ENCODE data around the gene MDH2.
"Not testable (repeated sequence)": the region's sequence is repeated elsewhere in the genome, so short reads cannot be mapped to it uniquely, and the experiment has no call there.

The MDH2 gene

GRCh38 chr7:76071316-76072242 is 23.7 kb downstream of the MDH2 start:
- no peak for DNase-seq (ENCODE audit: low read depth in 2 of 2, low spot score in 1 of 2)

GRCh38 chr7:76072243-76073148 is 24.6 kb downstream of the MDH2 start:
- no peak for DNase-seq (ENCODE audit: low read depth in 2 of 2, low spot score in 1 of 2)

- DNase-seq (ENCODE audit: low read depth in 2 of 2, low spot score in 1 of 2): no peak
Measured at GRCh38 chr7:76073335-76073990, 25.6 kb downstream of the MDH2 start.

- no peak for DNase-seq (ENCODE audit: low read depth in 2 of 2, low spot score in 1 of 2)
Measured at GRCh38 chr7:76074306-76074971, 26.5 kb downstream of the MDH2 start.

- no peak for DNase-seq (ENCODE audit: low read depth in 2 of 2, low spot score in 1 of 2)
Measured at GRCh38 chr7:76074972-76075370, 27.1 kb downstream of the MDH2 start.

- no peak for DNase-seq (ENCODE audit: low read depth in 2 of 2, low spot score in 1 of 2)
Measured at GRCh38 chr7:76076995-76077394, 29.1 kb downstream of the MDH2 start.

GRCh38 chr7:76077435-76077834 is 29.5 kb downstream of the MDH2 start:
- no peak for DNase-seq (ENCODE audit: low read depth in 2 of 2, low spot score in 1 of 2)

GRCh38 chr7:76080204-76080603 is 32.3 kb downstream of the MDH2 start:
- DNase-seq (ENCODE audit: low read depth in 2 of 2, low spot score in 1 of 2): no peak

GRCh38 chr7:76084115-76084514 is 36.2 kb downstream of the MDH2 start:
- not testable (repeated sequence) for DNase-seq (ENCODE audit: low read depth in 2 of 2, low spot score in 1 of 2)

- DNase-seq (ENCODE audit: low read depth in 2 of 2, low spot score in 1 of 2): no peak
Measured at GRCh38 chr7:76086070-76086469, 38.2 kb downstream of the MDH2 start.

GRCh38 chr7:76087362-76087791 is 39.5 kb downstream of the MDH2 start:
- DNase-seq (ENCODE audit: low read depth in 2 of 2, low spot score in 1 of 2): not testable (repeated sequence)

- DNase-seq (ENCODE audit: low read depth in 2 of 2, low spot score in 1 of 2): no peak
Measured at GRCh38 chr7:76089865-76090475, 42.1 kb downstream of the MDH2 start.

- DNase-seq (ENCODE audit: low read depth in 2 of 2, low spot score in 1 of 2): no peak
Measured at GRCh38 chr7:76091506-76091905, 43.6 kb downstream of the MDH2 start.

GRCh38 chr7:76093531-76093930 is 45.6 kb downstream of the MDH2 start:
- DNase-seq (ENCODE audit: low read depth in 2 of 2, low spot score in 1 of 2): not testable (repeated sequence)

- not testable (repeated sequence) for DNase-seq (ENCODE audit: low read depth in 2 of 2, low spot score in 1 of 2)
Measured at GRCh38 chr7:76094326-76094725, 46.4 kb downstream of the MDH2 start.

- DNase-seq (ENCODE audit: low read depth in 2 of 2, low spot score in 1 of 2): no peak
Measured at GRCh38 chr7:76095908-76096307, 48.0 kb downstream of the MDH2 start.

- not testable (repeated sequence) for DNase-seq (ENCODE audit: low read depth in 2 of 2, low spot score in 1 of 2)
Measured at GRCh38 chr7:76101693-76102437, 54.0 kb downstream of the MDH2 start.

- DNase-seq (ENCODE audit: low read depth in 2 of 2, low spot score in 1 of 2): not testable (repeated sequence)
Measured at GRCh38 chr7:76103788-76104187, 55.9 kb downstream of the MDH2 start.

GRCh38 chr7:76106130-76106529 is 58.2 kb downstream of the MDH2 start:
- DNase-seq (ENCODE audit: low read depth in 2 of 2, low spot score in 1 of 2): not testable (repeated sequence)

GRCh38 chr7:76106893-76107292 is 59.0 kb downstream of the MDH2 start:
- DNase-seq (ENCODE audit: low read depth in 2 of 2, low spot score in 1 of 2): no peak

Measured in stimulated activated CD8-positive, alpha-beta memory T cell treated with anti-CD3 and anti-CD28 coated beads, Interleukin-4, amount 100 ng/mL, for 4 hours (primary cell).